COLO668 (cell line): Measurements from ENCODE around the gene STC2.

Source experiments
- DNase-seq: peaks from one replicate; lab custom pipeline; 2025; ENCODE audit not compliant: unreplicated experiment; lab: John Stamatoyannopoulos, UW

The STC2 gene

GRCh38 chr5:173329491-173330337, 1.5 kb upstream of the STC2 start:
- peak; percentile 85 for DNase-seq

GRCh38 chr5:173328844-173329490, 753 bp upstream of the STC2 start:
- peak; percentile 50 for DNase-seq

GRCh38 chr5:173327084-173327947, 898 bp downstream of the STC2 start:
- peak; percentile 46 for DNase-seq

DNA sequence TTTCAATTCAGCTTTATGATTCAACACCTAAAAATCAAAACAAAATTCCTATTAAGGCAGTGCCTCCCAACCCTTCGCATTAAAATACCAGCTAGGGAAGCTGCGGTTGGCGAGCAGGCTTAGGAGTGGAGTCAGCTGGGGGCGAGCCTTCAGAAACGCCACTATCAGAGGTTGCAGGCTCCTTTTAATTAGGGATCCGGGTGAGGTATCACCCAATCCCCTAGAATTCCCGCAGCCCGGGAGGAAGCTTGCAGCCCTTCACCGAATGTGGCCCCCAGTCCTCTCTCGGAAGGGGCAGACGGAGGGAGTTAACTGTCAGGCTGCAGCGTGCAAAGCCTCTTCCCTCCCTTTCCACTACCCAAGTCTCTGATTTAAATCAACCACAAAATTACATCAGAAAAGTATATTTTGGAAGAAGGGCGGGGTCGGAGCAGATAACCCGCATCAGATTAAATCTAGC, 1.7 kb downstream of the STC2 start:
- DNase-seq = peak; percentile 8

DNA sequence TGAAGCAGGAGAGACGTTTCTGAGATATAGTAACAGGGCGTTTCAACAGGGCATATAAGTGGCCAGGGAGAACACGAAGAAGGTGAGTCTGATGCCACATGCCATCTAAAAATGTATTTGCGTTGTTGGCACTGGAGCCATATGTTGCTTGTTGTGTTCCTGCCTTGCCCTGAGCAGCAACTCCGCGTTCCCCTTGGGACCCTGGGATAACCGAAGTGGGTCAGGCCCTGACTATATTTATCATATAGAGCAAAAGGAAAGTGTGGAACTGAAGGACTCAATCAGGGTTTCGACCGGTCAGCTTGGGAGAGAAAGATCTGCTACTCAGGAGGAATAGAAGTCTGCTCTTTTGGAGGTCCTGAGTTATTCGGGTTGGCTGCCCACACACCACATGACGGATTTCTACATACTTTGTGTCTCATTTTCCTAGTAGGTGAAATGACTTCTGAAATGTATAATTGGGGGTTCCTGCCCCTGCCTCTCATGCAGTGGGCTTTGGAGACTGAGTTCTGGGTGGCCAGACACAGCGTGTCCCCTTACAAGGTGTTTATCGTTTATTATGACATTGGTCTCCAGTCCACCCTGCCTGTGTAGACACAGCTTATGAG, 3.0 kb downstream of the STC2 start:
- no peak for DNase-seq

- DNase-seq = peak; percentile 87
Measured at GRCh38 chr5:173324115-173325001, 3.9 kb downstream of the STC2 start.

GRCh38 chr5:173323799-173324114, 4.5 kb downstream of the STC2 start:
- no peak for DNase-seq

DNA sequence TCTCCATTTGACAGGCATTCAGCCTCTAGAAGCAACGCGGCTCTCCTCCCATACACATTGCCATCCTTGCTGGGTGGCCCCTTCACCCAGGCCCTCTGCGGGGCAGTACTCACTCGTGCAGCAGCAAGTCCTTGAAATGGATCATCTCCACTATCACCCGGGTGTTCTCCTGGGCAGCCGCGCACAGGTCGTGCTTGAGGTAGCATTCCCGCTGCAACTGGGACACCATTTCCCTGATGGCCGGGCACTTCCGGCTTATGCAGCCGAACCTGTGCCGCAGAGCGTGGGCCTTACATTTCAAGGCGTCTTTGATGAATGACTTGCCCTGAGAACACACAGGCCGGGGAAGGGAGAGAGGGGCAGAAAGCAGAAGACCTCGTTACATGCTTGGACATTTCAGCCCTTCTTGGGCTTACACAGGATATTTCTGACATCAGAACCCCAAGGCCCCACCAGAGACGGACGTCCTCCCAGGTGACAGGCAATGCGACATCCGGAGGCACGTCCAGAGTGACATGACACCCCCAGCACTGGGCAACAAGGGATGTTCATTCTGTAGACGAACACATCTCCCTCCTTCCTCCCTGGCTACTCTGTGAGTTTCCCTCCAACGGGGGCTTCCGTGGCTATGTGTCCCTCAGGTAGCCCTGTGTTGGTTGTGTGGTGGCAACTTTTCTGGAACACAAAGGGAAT, 5.0 kb downstream of the STC2 start:
- DNase-seq = no peak

DNA sequence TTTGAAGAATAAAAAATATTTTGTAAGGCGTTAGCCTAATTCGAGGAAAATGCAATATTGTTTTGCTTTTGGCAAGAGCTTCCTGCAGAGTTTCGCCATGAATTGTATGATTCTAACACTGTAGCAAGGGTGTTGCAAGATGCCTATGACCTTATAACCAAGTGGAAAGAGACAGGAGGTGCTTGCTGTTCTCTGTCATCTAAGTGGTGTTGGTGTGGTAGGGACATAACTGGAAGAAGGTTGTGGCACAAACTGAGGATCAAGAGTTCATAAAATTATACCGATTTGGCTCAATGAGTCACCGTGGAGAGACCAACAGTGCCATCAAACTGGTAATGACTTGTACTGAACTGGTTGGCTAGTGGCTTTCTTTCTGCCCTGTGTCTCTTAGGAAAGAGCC, 6.3 kb downstream of the STC2 start:
- no peak for DNase-seq

- DNase-seq = no peak
Measured at GRCh38 chr5:173320259-173320658, 8.0 kb downstream of the STC2 start.

- no peak for DNase-seq
Measured at GRCh38 chr5:173319646-173320045, 8.6 kb downstream of the STC2 start.

DNA sequence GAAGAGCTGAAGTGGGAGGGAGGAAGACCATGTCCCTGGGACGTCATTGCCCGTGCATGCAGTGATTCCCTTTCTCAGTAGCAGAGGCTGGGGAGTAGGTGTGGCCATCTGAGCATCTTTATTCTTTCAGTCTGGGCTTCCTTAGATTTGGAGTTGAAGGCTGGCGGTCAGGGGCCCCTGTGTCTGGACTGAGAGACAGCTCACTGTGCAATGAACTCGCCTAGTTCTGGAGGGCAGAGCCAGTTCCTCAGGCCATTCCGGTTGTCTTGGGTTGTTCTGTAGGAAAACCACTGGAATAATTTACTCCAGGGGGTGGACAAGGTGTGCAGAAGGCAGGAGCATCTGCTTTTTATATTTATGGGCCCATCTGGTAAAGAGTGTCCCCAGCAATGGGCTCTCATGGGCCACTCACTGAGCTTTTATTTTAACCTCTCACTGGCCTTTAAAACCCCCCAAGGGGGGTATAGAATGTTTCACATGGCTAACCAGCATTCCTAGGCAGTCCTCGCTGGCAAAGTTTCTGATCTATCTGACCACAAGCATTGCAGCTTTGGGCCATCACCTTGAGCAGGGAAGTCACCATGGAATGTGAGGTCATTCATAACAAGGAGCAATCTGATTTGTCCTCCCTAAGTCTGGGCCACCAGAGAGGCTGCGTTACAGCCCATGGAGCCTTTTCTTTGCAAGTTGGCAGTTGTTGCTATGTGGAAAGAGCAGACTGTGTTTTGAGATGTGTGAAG, 9.2 kb downstream of the STC2 start:
- no peak for DNase-seq

- no peak for DNase-seq
Measured at GRCh38 chr5:173318330-173318729, 9.9 kb downstream of the STC2 start.

- DNase-seq = no peak
Measured at GRCh38 chr5:173317852-173318251, 10.4 kb downstream of the STC2 start.

- no peak for DNase-seq
Measured at GRCh38 chr5:173317091-173317730, 11.0 kb downstream of the STC2 start.

- no peak for DNase-seq
Measured at GRCh38 chr5:173316339-173317020, 11.7 kb downstream of the STC2 start.

- DNase-seq = peak; percentile 79
Measured at GRCh38 chr5:173315495-173316338, 12.5 kb downstream of the STC2 start.
